CD14-positive monocyte (primary cell): Measurements from ENCODE around the gene CCDC78. TPM values are rescaled to one million over a fixed set of nuclear protein-coding genes. Genes with fewer than 3 reads are reported as not detected.

Experiments
- DNase-seq, 3 donors: peaks; one replicate each; pipeline ENCODE4 v3.0.0-alpha.2; 2011 to 2022
- H2AFZ ChIP-seq: 2 replicates; pipeline ENCODE4 v1.6.0; 2012; ENCODE audit warnings: mild to moderate bottlenecking, low read depth, low read length, inconsistent platforms; ENCODE audit not compliant: insufficient read depth, poor library complexity, severe bottlenecking
- H3K27ac ChIP-seq, 2 donors: 1 replicate in 1 of 2; 2 replicates in 1 of 2; pipeline ENCODE4 v1.5.1; 2012 to 2013; ENCODE audit warnings: low read length in 2 of 2, control low read depth in 1 of 2, inconsistent platforms in 1 of 2, low read depth in 1 of 2, mild to moderate bottlenecking in 1 of 2
- H3K27me3 ChIP-seq, 2 donors: one replicate each; pipeline versions ENCODE4 v1.6.0 to v1.6.1; 2011 to 2013; ENCODE audit warnings: low read length in 2 of 2; ENCODE audit not compliant: control insufficient read depth in 2 of 2, insufficient read depth in 2 of 2
- H3K36me3 ChIP-seq, 2 donors: replicated peaks in 1 of 2; 1 replicate in 1 of 2; 2 replicates in 1 of 2; pipeline versions ENCODE4 v1.5.1 to v1.6.1; 2012 to 2013; ENCODE audit warnings: low read length in 2 of 2, control low read depth in 1 of 2, inconsistent platforms in 1 of 2, mild to moderate bottlenecking in 1 of 2; ENCODE audit not compliant: insufficient read depth in 2 of 2, control insufficient read depth in 1 of 2
- H3K4me1 ChIP-seq, 2 donors: 1 replicate in 1 of 2; 2 replicates in 1 of 2; pipeline versions ENCODE4 v1.5.1 to v1.6.1; 2012 to 2013; ENCODE audit warnings: low read length in 2 of 2, control low read depth in 1 of 2, inconsistent platforms in 1 of 2, mild to moderate bottlenecking in 1 of 2, moderate library complexity in 1 of 2; ENCODE audit not compliant: insufficient read depth in 2 of 2, control insufficient read depth in 1 of 2
- H3K4me2 ChIP-seq: replicated peaks from 2 replicates; pipeline ENCODE3; 2012; ENCODE audit warnings: low read length, moderate library complexity, mild to moderate bottlenecking; ENCODE audit not compliant: poor library complexity, severe bottlenecking; ENCODE audit errors: extremely low read depth
- H3K4me3 ChIP-seq, 3 experiments: fragments of 200-600 bp in 1 of 3; sonication (generic) in 1 of 3; replicated peaks in 1 of 3; 1 replicate in 2 of 3; 2 replicates in 1 of 3; pipeline ENCODE4 v1.5.1; 2011 to 2013; ENCODE audit warnings: low read length in 3 of 3, mild to moderate bottlenecking in 3 of 3, control low read depth in 2 of 3, low read depth in 2 of 3, inconsistent platforms in 1 of 3, moderate library complexity in 1 of 3
- H3K79me2 ChIP-seq: 2 replicates; pipeline ENCODE4 v1.6.0; 2012; ENCODE audit warnings: mild to moderate bottlenecking, control low read depth, inconsistent platforms, low read length, moderate library complexity; ENCODE audit not compliant: insufficient read depth
- H3K9ac ChIP-seq: 2 replicates; pipeline ENCODE4 v1.6.0; 2017; ENCODE audit warnings: low read length, mild to moderate bottlenecking; ENCODE audit not compliant: insufficient read depth, poor library complexity, severe bottlenecking
- H3K9me3 ChIP-seq, 2 donors: replicated peaks in 1 of 2; 1 replicate in 1 of 2; 2 replicates in 1 of 2; pipeline versions ENCODE4 v1.5.1 to v1.6.1; 2012 to 2013; ENCODE audit warnings: low read length in 2 of 2, control low read depth in 1 of 2; ENCODE audit not compliant: control insufficient read depth in 1 of 2, insufficient read depth in 1 of 2
- H4K20me1 ChIP-seq: 2 replicates; pipeline ENCODE4 v1.6.0; 2012; ENCODE audit warnings: mild to moderate bottlenecking, low read length, control low read depth, moderate library complexity; ENCODE audit not compliant: insufficient read depth
- H3K27ac Mint-ChIP-seq, 7 donors: one replicate each; pipeline ENCODE4 v1.8.0; 2020; ENCODE audit warnings: mild to moderate bottlenecking in 7 of 7, mixed read lengths in 7 of 7, moderate library complexity in 6 of 7, inconsistent platforms in 2 of 7
- H3K27me3 Mint-ChIP-seq, 3 donors: one replicate each; pipeline ENCODE4 v1.8.0; 2021 to 2022; ENCODE audit warnings: low read depth in 3 of 3, mild to moderate bottlenecking in 3 of 3, mixed read lengths in 3 of 3, moderate library complexity in 3 of 3, inconsistent platforms in 1 of 3
- H3K36me3 Mint-ChIP-seq, 2 donors: one replicate each; pipeline ENCODE4 v1.8.0; 2020; ENCODE audit warnings: mixed read lengths in 2 of 2, inconsistent platforms in 1 of 2, mild to moderate bottlenecking in 1 of 2
- H3K4me1 Mint-ChIP-seq: one replicate; pipeline ENCODE4 v1.8.0; 2020; ENCODE audit warnings: mild to moderate bottlenecking, mixed read lengths
- H3K4me3 Mint-ChIP-seq, 2 donors: one replicate each; pipeline ENCODE4 v1.8.0; 2020; ENCODE audit warnings: mild to moderate bottlenecking in 2 of 2, mixed read lengths in 2 of 2, moderate library complexity in 1 of 2
- H3K9me3 Mint-ChIP-seq, 7 donors: one replicate each; pipeline ENCODE4 v1.8.0; 2020 to 2022; ENCODE audit warnings: mixed read lengths in 7 of 7, mild to moderate bottlenecking in 6 of 7, moderate library complexity in 6 of 7, inconsistent platforms in 2 of 7
- CTCF ChIP-seq: fragments of 200-600 bp; IDR thresholded peaks from one replicate; pipeline ENCODE4 v1.8.0; 2022; ENCODE audit warnings: antibody characterized with exemption, mild to moderate bottlenecking
- WGBS: methylation state at CpG from one replicate; pipeline ENCODE4 v1.1.5; 2013; ENCODE audit warnings: missing lambda C conversion rate; ENCODE audit not compliant: insufficient coverage; 5-methylcytosine and 5-hydroxymethylcytosine counted together
- intact Hi-C, 2 donors: fragments of 100-400 bp; cut with micrococcal nuclease; formaldehyde crosslinking; loops; one replicate each; pipeline versions ENCODE4 v1.15.0 to v1.15.1; 2023
- polyA plus RNA-seq, 3 donors: library from polyadenylated mRNA; depleted of rRNA in 1 of 3; unstranded in 2 of 3; stranded (reverse) in 1 of 3; fragments of 300-500 nt in 2 of 3; fragments of >200 nt in 1 of 3; fragmentation: Illumina TruSeq in 2 of 3; gene quantifications; 1 replicate in 2 of 3; 2 replicates in 1 of 3; pipeline ENCODE4 v1.2.3, GENCODE V29; 2012 to 2021

Gene CCDC78
- polyA plus RNA-seq, 3 donors = 0.96 TPM; not detected in 2

- no peak for TF ChIP-seq CTCF
- Histone ChIP-seq H3K36me3 (no peaks in the 10 kb centered on the region), H3K4me1 (peaks cover 16 to 21% of the 10 kb centered on the region in 2 donors), H3K27ac (no peak overlapping the region), H3K79me2 (no peaks in the 10 kb centered on the region), H3K4me2 (no peak overlapping the region), H3K27me3 (no peaks in the 10 kb centered on the region), H3K9me3 (no peaks in the 10 kb centered on the region), H4K20me1 (no peaks in the 10 kb centered on the region), H2AFZ (no peak overlapping the region), H3K4me3 (no peak overlapping the region), H3K9ac (no peak overlapping the region)
- H3K36me3 Mint-ChIP-seq = no peaks in the 10 kb centered on the region
- 95% methylated on average over 7 of the region's 9 CpGs for WGBS
- peaks cover 18% of the 10 kb centered on the region for H3K4me1 Mint-ChIP-seq
- no peak overlapping the region for H3K27ac Mint-ChIP-seq
- H3K27me3 Mint-ChIP-seq = peaks cover 0 to 4% (median 0%) of the 10 kb centered on the region in 3 donors
- H3K9me3 Mint-ChIP-seq = no peaks in the 10 kb centered on the region
- intact Hi-C loops = no loop called here
- H3K4me3 Mint-ChIP-seq = no peak overlapping the region
- no peak for DNase-seq
Measured at GRCh38 chr16:750485-750884, 24.2 kb upstream of the CCDC78 start.

GRCh38 chr16:749010-749409 lies 22.8 kb upstream of the CCDC78 start:
- H2AFZ ChIP-seq = no peak overlapping the region
- H3K9me3 ChIP-seq = no peaks in the 10 kb centered on the region
- no peak for DNase-seq
- no peak for TF ChIP-seq CTCF
- peaks cover 6% of the 10 kb centered on the region for H3K4me1 Mint-ChIP-seq
- H3K4me1 ChIP-seq = peaks cover 1 to 6% of the 10 kb centered on the region in 2 donors
- no peak overlapping the region for H3K4me2 ChIP-seq
- no peaks in the 10 kb centered on the region for H3K27me3 ChIP-seq
- peaks cover 0 to 4% (median 0%) of the 10 kb centered on the region in 3 donors for H3K27me3 Mint-ChIP-seq
- peak overlapping the region in 1 of 7 donors; percentile 7 for H3K27ac Mint-ChIP-seq
- H3K79me2 ChIP-seq = no peaks in the 10 kb centered on the region
- 100% methylated on average over 2 of the region's 6 CpGs for WGBS
- H4K20me1 ChIP-seq = no peaks in the 10 kb centered on the region
- no peak overlapping the region for H3K9ac ChIP-seq
- H3K27ac ChIP-seq = no peak overlapping the region
- no peaks in the 10 kb centered on the region for H3K36me3 ChIP-seq
- H3K36me3 Mint-ChIP-seq = no peaks in the 10 kb centered on the region
- no peak overlapping the region for H3K4me3 ChIP-seq
- no peaks in the 10 kb centered on the region for H3K9me3 Mint-ChIP-seq
- intact Hi-C loops = no loop called here
- no peak overlapping the region for H3K4me3 Mint-ChIP-seq
